ENCODE data around the gene ZNF708.
"Not testable (repeated sequence)": the region's sequence is repeated elsewhere in the genome, so short reads cannot be mapped to it uniquely, and the experiment has no call there.

The ZNF708 gene

DNA sequence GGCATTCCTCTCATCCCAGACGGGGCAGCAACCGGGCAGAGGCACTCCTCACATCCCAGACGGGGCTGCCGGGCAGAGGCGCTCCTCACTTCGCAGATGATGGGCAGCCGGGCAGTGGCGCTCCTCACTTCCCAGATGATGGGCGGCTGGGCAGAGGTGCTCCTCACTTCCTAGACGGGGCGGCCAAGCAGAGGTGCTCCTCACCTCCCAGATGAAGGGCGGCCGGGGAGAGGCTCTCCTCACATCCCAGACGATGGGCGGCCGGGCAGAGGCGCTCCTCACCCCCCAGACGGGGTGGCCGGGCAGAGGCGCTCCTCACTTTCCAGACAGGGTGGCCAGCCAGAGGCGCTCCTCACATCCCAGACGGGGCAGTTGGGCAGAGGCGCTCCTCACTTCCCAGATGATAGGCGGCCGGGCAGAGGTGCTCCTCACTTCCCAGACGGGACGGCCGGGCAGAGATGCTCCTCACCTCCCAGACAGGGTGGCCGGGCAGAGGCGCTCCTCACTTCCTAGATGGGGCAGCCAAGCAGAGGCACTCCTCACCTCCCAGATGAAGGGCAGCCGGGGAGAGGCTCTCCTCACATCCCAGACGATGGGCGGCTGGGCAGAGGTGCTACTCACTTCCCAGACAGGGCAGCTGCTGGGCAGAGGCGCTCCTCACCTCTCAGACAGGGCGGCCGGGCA lies 68.9 kb downstream of the ZNF708 start:
- no peak for DNase-seq (ENCODE audit: low read depth, low spot score)

DNA sequence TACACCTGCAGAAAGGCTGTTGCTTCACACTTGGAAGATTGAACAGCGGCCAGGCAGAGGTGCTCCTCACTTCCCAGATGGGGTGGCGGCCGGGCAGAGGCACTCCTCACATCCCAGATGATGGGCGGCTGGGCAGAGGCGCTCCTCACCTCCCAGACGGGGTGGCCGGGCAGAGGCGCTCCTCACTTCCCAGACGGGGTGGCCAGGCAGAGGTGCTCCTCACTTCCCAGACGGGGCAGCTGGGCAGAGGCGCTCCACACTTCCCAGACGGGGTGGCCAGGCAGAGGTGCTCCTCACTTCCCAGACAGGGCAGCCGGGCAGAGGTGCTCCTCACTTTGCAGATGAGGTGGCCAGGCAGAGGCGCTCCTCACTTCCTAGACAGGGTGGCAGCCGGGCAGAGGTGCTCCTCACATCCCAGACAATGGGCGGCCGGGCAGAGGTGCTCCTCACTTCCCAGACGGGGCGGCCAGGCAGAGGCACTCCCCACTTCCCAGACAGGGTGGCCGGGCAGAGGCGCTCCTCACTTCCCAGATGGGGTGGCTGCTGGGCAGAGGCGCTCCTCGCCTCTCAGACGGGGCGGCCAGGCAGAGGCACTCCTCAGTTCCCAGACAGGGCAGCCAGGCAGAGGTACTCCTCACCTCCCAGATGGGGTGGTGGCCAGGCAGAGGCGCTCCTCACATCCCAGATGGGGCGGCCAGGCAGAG lies 69.6 kb downstream of the ZNF708 start:
- DNase-seq (ENCODE audit: low read depth, low spot score): not testable (repeated sequence)

DNA sequence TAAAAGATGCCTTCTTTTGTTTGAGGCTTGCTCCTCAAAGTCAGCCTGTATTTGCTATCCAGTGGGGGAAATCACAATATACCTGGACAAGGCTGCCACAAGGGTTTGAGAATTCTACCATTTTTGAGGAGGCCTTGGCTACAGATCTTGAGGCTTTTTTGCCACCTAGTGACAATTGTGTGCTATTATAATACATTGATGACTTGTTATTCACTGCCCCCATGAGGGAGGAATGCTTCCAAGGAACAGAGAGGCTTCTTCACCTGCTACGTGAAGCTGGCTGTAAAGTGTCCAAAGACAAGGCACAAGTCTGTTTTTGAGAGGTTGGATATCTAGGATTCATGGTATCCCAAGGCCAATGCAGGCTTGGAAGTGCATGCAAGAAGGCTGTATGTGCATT lies 72.5 kb downstream of the ZNF708 start:
- no peak for DNase-seq (ENCODE audit: low read depth, low spot score)

Data from activated CD4-positive, CD25-positive, alpha-beta regulatory T cell treated with anti-CD3 and anti-CD28 coated beads, Interleukin-2, amount 50 U/mL, for 16 hours (primary cell).